CD4-positive, alpha-beta memory T cell (primary cell): Measurements from ENCODE around the gene TIMM23. TPM values are rescaled to one million over a fixed set of nuclear protein-coding genes. Genes with fewer than 3 reads are reported as not detected.

ENCODE experiments used
- CTCF ChIA-PET: fragments of 350-600 bp; sonication (Branson Sonifier 250); formaldehyde crosslinking; loops from one replicate; lab custom pipeline; 2021; ENCODE audit warnings: inconsistent platforms; ENCODE audit not compliant: partially characterized antibody; lab: Charles Lee
- POLR2A ChIA-PET: fragments of 350-600 bp; sonication (Branson Sonifier 250); formaldehyde crosslinking; loops from one replicate; lab custom pipeline; 2021; ENCODE audit not compliant: partially characterized antibody; lab: Charles Lee
- DNase-seq, 5 donors: peaks; one replicate each; pipeline versions ENCODE4 v3.0.0 to v3.0.0-alpha.2; 2020 to 2022; ENCODE audit warnings: mixed read lengths in 1 of 5
- H3K27ac ChIP-seq: one replicate; pipeline ENCODE4 v1.7.0; 2013; ENCODE audit warnings: low read depth, low read length
- H3K27me3 ChIP-seq: 2 replicates; pipeline ENCODE4 v1.7.0; 2013; ENCODE audit warnings: mild to moderate bottlenecking, low read length, moderate library complexity; ENCODE audit not compliant: insufficient read depth
- H3K36me3 ChIP-seq: 2 replicates; pipeline ENCODE4 v1.7.0; 2013; ENCODE audit warnings: mild to moderate bottlenecking, low read length, moderate library complexity; ENCODE audit not compliant: insufficient read depth
- H3K4me1 ChIP-seq: 2 replicates; pipeline ENCODE4 v1.7.0; 2013; ENCODE audit warnings: mild to moderate bottlenecking, low read length, moderate library complexity; ENCODE audit not compliant: insufficient read depth
- H3K4me3 ChIP-seq, 2 donors: one replicate each; pipeline ENCODE4 v1.7.0; 2013; ENCODE audit warnings: low read length in 2 of 2, mild to moderate bottlenecking in 1 of 2
- H3K9me3 ChIP-seq, 2 donors: one replicate each; pipeline ENCODE4 v1.7.0; 2013; ENCODE audit warnings: low read length in 2 of 2, control low read depth in 1 of 2; ENCODE audit not compliant: control insufficient read depth in 1 of 2
- H3K27ac Mint-ChIP-seq, 7 donors: one replicate each; pipeline ENCODE4 v1.8.0; 2020 to 2021; ENCODE audit warnings: mixed read lengths in 7 of 7, mild to moderate bottlenecking in 6 of 7, inconsistent platforms in 3 of 7, moderate library complexity in 3 of 7
- H3K27me3 Mint-ChIP-seq, 2 donors: one replicate each; pipeline ENCODE4 v1.8.0; 2020 to 2021; ENCODE audit warnings: mixed read lengths in 2 of 2
- H3K36me3 Mint-ChIP-seq, 2 donors: one replicate each; pipeline ENCODE4 v1.8.0; 2020 to 2021; ENCODE audit warnings: mixed read lengths in 2 of 2, inconsistent platforms in 1 of 2, mild to moderate bottlenecking in 1 of 2
- H3K4me1 Mint-ChIP-seq, 4 donors: one replicate each; pipeline ENCODE4 v1.8.0; 2020 to 2021; ENCODE audit warnings: mixed read lengths in 4 of 4, mild to moderate bottlenecking in 1 of 4
- H3K4me3 Mint-ChIP-seq, 8 donors: one replicate each; pipeline ENCODE4 v1.8.0; 2020 to 2021; ENCODE audit warnings: mixed read lengths in 8 of 8, mild to moderate bottlenecking in 7 of 8, moderate library complexity in 6 of 8, inconsistent platforms in 3 of 8
- H3K9me3 Mint-ChIP-seq, 8 donors: one replicate each; pipeline ENCODE4 v1.8.0; 2020 to 2021; ENCODE audit warnings: mixed read lengths in 8 of 8, mild to moderate bottlenecking in 5 of 8, inconsistent platforms in 3 of 8, moderate library complexity in 1 of 8
- intact Hi-C: fragments of 100-400 bp; cut with micrococcal nuclease; formaldehyde crosslinking; loops from one replicate; pipeline ENCODE4 v1.15.1; 2023
- polyA plus RNA-seq, 2 donors: library from polyadenylated mRNA; unstranded; fragments of 300-500 nt; fragmentation: Illumina TruSeq; gene quantifications; one replicate each; pipeline ENCODE4 v1.2.3, GENCODE V29; 2021
- total RNA-seq, 2 experiments: library from RNA; stranded (reverse); gene quantifications; one replicate each; pipeline ENCODE4 v1.2.3, GENCODE V29; 2021

Gene TIMM23
- total and polyA plus RNA-seq, 4 experiments from 2014 or later: 25.0 to 66.6 (median 44.1) TPM

DNA sequence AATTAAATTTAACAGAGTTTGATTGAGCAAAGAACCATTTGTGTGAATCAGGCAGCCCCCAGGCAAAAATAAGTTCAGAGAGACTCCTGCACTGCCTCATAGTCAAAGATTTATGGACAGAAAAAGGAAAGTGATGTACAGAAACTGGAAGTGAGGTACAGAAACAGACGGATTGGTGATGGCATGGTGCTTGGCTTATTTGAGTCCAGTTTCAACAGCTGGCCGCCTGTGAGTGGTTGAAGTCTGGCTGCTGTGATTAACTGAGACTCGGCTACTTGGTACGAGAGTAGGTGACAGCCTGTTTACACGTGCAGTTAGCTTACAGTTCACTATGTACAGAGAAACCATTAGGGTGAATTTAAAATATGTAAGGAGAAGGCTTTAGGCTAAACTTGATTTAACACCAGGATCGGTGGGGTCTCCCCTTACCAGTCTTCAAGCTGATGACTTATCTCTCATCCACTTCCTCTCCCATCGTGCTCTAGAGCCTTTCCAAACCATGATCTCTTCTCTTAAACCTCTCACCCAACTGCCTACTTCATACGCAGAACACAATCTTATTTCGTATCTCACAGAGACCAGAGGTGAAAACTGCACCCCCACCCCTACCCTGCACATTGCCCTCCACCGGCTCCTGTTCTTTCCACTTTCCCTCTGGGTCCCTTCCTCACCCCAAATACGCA, 78.8 kb downstream of the TIMM23 start:
- Mint-ChIP-seq H3K4me3 (no peak overlapping the region), H3K4me1 (peaks cover 0 to 9% (median 2%) of the 10 kb centered on the region in 4 donors), H3K9me3 (peaks cover 0 to 4% (median 0%) of the 10 kb centered on the region in 8 donors), H3K36me3 (no peaks in the 10 kb centered on the region), H3K27me3 (peaks cover 2 to 5% of the 10 kb centered on the region in 2 donors), H3K27ac (peak overlapping the region in 1 of 7 donors; percentile 71)
- Histone ChIP-seq H3K4me1 (no peaks in the 10 kb centered on the region), H3K27me3 (no peaks in the 10 kb centered on the region), H3K36me3 (no peaks in the 10 kb centered on the region), H3K4me3 (no peak overlapping the region), H3K27ac (no peak overlapping the region), H3K9me3 (no peaks in the 10 kb centered on the region)
- POLR2A ChIA-PET: no interaction called here
- intact Hi-C loops: no loop called here
- no peak for DNase-seq
- CTCF ChIA-PET: no interaction called here

DNA sequence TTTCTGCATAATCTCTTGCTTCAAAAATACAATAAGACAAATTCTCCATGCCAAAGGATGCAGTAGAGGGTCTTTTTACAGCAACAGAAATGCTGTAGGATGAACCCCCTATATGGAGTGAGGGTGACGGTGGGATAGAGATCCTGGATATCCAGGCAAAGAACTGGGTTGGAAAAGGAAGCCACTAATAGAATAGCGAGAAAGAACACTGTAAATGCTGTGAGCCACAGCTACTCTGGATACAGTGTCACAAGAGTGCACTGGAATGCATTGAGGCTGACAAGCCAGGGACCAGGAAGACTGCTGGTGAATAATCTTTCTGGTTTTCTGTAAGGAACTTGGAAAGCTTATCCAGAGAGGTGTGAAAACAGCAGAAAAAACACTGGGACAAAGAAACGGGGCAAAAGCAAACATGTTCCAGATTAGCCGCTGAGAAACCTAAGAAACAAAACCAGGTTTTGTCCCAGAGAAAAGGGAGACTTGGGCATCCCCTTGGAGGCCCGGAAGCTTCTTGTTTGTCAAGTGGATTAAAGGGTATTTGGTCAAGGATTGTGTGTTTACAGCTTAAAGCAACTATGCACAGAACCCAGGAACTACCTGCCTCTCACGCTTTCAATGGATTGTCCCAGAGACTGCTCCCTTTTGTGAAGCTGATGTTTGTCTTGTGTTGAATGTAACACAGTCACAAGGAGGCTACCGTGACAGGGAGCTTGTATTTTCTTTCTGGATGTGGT, 79.9 kb downstream of the TIMM23 start:
- no peak overlapping the region for H3K4me3 ChIP-seq
- H3K4me1 Mint-ChIP-seq: peaks cover 0 to 9% (median 2%) of the 10 kb centered on the region in 4 donors
- H3K9me3 ChIP-seq: peaks cover 0 to under 1% of the 10 kb centered on the region in 2 donors
- peaks cover 2 to 5% of the 10 kb centered on the region in 2 donors for H3K27me3 Mint-ChIP-seq
- no peaks in the 10 kb centered on the region for H3K4me1 ChIP-seq
- no peak overlapping the region for H3K27ac ChIP-seq
- H3K36me3 Mint-ChIP-seq: peaks cover 0 to 4% of the 10 kb centered on the region in 2 donors
- DNase-seq: no peak
- intact Hi-C loops: no loop called here
- no peaks in the 10 kb centered on the region for H3K36me3 ChIP-seq
- no peak overlapping the region for H3K27ac Mint-ChIP-seq
- H3K27me3 ChIP-seq: no peaks in the 10 kb centered on the region
- CTCF ChIA-PET: no interaction called here
- POLR2A ChIA-PET: no interaction called here
- H3K9me3 Mint-ChIP-seq: peaks cover 0 to 12% (median 6%) of the 10 kb centered on the region in 8 donors
- no peak overlapping the region for H3K4me3 Mint-ChIP-seq

DNA sequence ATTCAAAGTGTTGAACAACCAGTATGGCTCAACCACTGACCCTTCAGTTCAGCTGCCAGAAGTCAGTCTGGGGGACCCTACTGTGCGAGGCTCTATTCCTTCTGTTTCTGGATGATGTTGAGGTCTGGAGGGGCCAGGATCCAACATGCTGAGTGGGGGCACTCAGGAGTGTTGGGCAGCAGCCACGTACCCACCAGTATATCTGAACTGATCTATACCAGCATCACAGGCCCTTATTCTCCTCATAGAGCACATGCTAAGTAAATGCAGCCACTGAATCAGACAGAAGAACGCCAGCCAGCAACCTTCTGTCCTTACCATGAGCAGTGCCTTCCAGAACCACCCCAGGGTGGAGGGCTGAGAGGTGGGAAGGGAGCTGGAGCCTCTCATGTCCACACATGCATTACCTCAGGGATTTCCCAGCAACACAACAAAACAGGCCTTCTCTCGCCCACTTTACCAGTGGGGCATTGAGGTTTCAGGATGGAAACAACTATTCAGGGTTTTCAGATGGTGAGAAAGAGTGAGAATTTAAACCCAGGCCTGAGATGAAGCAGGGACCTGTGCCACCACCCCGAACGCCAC, 80.6 kb downstream of the TIMM23 start:
- H3K36me3 Mint-ChIP-seq: peaks cover 0 to 8% of the 10 kb centered on the region in 2 donors
- H3K9me3 Mint-ChIP-seq: peaks cover 0 to 16% (median 10%) of the 10 kb centered on the region in 8 donors
- intact Hi-C loops: no loop called here
- ChIA-PET POLR2A (no interaction called here), CTCF (no interaction called here)
- no peak for DNase-seq
- no peaks in the 10 kb centered on the region for H3K4me1 ChIP-seq
- H3K4me1 Mint-ChIP-seq: peaks cover 0 to 9% (median 2%) of the 10 kb centered on the region in 4 donors
- peaks cover 2 to 5% of the 10 kb centered on the region in 2 donors for H3K27me3 Mint-ChIP-seq
- no peak overlapping the region for H3K27ac ChIP-seq
- H3K4me3 ChIP-seq: no peak overlapping the region
- peaks cover 0 to 4% of the 10 kb centered on the region in 2 donors for H3K9me3 ChIP-seq
- H3K36me3 ChIP-seq: no peaks in the 10 kb centered on the region
- H3K4me3 Mint-ChIP-seq: no peak overlapping the region
- H3K27ac Mint-ChIP-seq: no peak overlapping the region
- no peaks in the 10 kb centered on the region for H3K27me3 ChIP-seq

Other genes starting within 250 kb of the TIMM23 start
- 10 to 100 TPM; 72.4 to 77.2 TPM for gene WASHC2C, start 245.2 kb upstream of the TIMM23 start, total RNA-seq
- 10 to 100 TPM in 1 of 2 donors, 1 to 10 TPM in 1; 4.2 to 32.9 TPM for gene WASHC2C, start 245.2 kb upstream of the TIMM23 start, polyA plus RNA-seq
- 10 to 100 TPM; 29.6 to 35.4 TPM for gene AGAP4, start 125.0 kb upstream of the TIMM23 start, total RNA-seq
- 1 to 10 TPM in 1 of 2 donors, under 1 TPM in 1; 0.12 to 3.0 TPM for gene AGAP4, start 125.0 kb upstream of the TIMM23 start, polyA plus RNA-seq
- 10 to 100 TPM; 71.1 to 71.9 TPM for gene NCOA4, start 58.1 kb downstream of the TIMM23 start, total RNA-seq
- 100 to 1,000 TPM; 165 to 246 TPM for gene NCOA4, start 58.1 kb downstream of the TIMM23 start, polyA plus RNA-seq
- gene MSMB, start 73.8 kb downstream of the TIMM23 start, total RNA-seq: not detected
- gene MSMB, start 73.8 kb downstream of the TIMM23 start, polyA plus RNA-seq: not detected